GM21515 (cell line): ENCODE data around the gene HLCS.

Experiments used
- ATAC-seq: cut with Tn5 transposase; IDR thresholded peaks from one replicate; pipeline ENCODE4 v1.9.1; 2021; ENCODE audit not compliant: unreplicated experiment

The HLCS gene

DNA sequence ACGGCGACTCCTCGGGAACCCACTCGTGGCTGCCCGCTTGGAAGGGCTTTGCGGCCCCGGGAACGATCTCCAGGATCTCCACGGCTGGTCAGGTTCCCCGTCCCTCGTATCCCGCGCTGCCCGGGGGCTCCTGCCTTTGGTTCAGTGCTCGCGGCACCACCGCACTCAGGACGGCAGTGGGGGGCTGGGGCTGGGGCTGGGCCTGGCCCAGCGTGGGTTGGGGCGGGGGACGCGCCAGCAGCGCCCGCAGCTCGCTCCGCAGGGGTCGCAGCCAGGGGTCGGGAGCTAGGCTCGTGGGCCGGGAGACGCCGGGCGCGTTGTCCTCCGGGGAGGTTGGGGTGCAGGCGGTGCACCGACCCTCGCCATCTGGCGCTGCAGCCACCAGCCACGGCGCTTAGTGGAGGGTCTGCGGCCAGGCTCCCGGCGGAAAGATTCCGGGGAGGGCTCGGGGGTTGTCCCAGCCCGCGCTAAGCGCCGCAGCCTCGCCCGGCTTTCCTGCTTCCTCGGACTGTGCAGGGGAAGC lies 258.6 kb downstream of the HLCS start:
- no peak for ATAC-seq

DNA sequence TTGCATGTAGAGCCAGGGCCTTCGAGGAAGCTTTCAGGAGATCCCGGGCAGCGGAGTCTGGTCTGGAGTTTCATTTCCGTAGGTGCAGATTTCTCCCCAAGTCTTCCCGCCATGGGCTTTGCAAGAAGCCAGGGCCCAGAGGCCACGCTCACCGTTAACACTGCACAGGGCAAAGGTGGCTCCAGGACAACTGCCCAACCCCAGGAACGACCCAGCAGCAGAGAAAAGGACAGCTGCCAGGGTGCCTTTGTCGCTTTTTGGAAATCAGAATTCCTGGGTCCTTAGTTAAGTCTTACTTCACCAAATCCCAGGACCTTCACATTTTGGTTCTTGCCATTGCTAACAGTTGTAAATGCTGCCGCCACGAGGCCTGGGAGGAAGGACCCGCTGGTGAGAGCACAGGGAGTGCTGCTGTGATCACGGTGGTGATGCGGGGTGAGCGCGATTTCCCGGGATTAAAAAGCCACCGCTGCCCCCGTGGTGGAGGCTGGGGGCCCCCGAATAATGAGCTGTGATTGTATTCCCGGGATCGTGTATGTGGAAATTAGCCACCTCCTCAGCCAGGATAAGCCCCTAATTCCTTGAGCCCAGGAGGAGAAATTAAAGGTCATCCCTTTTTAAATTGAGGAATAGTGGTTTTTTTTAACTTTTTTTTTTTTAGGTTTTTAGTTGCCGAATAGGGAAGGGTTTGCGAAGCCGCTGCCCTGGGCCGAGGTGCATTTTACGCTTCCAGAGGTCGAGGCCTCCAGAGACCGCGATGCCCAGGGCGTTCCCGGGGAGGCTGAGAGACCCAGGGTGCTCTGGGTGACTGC lies 259.3 kb downstream of the HLCS start:
- no peak for ATAC-seq

DNA sequence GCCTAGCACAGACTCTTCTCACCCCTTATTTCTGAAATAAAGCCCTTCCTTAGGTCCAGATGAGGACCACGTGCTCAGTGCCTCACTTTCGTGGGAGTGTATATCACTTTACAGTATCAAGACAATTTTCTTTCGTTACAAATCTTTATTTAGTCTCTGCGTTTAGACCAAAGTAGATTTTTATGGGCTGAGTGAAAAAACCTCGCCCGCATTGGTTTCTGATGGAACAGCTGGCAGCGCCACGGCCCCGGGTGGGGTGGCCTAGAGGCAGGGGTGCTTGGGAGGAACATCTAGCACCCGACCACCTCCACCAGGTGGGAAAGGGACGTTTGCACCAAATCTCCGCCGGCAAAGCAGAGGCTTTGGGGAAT lies 260.0 kb downstream of the HLCS start:
- no peak for ATAC-seq

DNA sequence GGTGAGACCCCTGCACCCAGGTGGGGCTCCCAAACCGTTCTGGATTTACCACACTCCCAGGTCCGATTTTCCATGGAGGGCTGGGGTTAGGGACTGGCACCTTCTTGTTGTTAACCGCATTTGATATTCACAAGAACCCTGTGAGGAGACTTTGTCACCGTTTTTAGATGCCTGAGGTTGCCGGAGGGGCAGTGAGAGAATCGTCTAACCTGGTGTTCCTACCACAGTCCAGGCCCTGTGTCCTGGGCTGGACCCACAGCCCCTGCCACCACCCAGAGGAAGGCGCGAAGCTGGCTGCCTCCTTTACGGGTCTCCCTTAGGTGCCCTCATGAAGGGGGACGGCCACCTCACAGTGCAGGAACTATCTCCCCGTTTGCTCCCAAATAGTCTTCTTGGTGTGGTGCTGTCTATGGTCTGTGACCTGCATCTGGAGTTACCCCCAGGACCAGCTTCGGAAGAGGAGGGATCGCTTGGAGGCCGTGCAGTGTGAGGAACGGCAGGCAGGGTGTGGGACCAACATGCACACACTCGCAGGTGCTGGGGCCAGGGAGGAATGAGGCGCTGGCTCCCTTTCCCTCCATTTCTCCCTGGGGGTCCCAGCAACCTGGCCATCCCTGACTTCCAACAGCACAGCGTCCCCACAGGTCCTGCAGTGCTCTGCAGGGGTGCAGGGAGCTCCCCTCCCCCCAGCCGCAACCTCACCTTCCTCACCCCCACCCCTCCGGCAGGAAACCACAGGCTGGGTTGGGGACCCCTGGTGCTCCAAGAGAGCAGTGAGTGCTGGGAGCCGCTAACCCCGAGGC lies 260.6 kb downstream of the HLCS start:
- no peak for ATAC-seq

DNA sequence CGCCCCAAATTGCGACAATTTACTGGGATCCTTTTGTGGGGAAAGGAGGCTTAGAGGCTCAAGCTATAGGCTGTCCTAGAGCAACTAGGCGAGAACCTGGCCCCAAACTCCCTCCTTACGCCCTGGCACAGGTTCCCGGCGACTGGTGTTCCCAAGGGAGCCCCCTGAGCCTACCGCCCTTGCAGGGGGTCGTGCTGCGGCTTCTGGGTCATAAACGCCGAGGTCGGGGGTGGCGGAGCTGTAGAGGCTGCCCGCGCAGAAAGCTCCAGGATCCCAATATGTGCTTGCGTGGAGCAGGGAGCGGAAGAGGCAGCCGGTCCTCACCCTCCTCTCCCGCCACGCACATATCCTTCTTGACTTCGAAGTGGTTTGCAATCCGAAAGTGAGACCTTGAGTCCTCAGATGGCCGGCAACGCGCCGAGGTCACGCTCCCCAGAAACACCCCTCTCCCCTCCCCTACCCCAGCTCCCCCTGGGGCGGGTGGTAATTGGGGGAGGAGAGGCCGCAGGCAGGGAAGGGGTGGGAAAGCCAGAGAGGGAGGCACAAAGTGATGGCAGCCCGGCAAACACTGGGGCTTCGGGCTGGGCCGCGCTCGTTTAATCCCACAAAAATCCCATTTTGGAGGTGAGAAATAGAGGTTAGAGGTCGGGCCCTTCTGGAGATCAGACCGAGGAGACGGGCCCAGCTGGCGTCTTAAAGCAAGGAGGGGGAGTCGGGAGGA lies 261.4 kb downstream of the HLCS start:
- ATAC-seq: no peak

DNA sequence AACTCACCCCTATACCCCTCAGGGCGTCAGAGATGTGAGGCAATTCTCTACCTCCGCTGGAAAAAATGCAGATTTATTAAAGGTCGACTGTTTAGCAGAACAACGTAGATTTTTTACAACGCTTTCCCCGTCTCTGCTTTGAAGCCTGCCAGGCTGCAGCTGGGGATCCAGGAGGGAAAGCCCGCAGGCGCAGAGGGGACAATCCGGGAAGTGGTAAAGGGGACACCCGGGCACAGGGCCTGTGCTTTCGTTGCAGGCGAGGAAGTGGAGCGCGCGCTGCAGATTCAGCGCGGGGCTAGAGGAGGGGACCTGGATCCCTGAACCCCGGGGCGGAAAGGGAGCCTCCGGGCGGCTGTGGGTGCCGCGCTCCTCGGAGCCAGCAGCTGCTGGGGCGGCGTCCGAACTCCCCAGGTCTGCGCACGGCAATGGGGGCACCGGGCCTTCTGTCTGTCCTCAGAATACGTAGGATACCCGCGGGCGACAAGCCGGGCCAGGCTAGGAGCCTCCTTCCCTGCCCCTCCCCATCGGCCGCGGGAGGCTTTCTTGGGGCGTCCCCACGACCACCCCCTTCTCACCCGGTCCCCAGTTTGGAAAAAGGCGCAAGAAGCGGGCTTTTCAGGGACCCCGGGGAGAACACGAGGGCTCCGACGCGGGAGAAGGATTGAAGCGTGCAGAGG lies 262.1 kb downstream of the HLCS start:
- ATAC-seq: no peak

DNA sequence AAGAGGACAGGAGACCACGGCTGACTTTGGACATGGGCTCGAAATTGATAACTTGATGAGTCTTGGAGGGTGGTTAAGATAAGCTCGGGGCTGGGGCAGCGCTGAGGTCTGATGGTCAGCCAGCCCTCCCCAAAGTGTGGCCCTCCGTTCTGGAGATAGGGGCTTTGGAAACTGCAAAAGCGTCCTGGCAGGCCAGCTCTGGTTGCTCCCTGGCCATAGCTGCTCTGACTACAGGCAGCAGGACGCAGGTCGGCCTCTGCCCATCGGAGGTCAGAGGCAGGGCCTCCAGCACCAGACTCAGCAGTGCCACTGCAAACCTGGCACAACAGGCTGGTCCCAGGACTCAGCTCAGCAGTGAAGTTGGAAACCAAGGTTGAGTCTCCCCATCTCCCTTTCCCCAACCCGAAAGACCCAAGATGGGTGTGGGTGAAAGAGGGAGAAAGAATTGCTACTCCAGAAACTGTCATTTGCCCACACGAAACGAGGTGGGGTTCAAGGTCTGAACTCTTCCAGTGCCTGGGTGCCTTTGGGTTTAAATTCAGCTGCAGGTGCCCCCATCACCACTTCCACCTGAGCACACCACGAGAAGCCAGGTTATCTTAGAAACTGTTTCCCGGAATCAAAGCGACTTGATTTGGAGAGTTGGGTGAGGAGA lies 262.7 kb downstream of the HLCS start:
- no peak for ATAC-seq

DNA sequence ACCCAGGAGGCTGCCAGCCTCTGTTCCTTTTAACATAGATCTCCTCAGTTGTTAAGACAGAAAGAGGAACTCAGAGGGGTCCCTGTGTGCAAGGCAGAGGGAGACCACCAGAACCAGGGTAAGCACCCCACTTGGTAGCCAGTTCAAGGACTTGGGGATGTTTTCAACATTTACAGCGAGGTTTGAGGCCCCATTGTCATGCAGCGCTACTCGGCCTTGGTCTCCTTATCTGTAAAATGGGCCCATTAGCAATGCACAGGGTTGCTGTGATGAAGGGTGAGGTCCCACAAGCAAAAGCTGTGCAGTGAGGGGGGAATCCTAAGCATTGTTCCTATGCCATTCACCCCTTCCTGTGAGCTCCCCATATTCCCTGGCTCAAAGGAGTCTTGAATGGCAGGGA lies 263.3 kb downstream of the HLCS start:
- no peak for ATAC-seq

DNA sequence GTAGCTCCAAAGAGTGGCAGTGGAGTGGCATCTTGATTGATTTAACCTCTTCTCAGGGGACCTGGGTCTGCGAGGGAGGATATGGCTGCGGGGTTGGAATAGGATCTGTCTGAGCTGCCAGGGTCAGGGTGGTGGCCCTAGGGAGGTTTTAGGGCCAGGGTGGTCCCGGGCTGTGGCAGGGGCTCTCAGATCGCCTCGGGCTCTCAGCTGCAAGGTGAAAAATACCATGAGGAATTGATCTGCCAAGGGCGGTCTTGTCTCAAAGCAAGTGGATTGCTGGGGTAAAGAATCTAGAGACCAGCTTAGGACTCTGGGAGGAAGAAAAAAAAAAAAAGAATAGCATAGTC lies 263.9 kb downstream of the HLCS start:
- ATAC-seq: no peak

DNA sequence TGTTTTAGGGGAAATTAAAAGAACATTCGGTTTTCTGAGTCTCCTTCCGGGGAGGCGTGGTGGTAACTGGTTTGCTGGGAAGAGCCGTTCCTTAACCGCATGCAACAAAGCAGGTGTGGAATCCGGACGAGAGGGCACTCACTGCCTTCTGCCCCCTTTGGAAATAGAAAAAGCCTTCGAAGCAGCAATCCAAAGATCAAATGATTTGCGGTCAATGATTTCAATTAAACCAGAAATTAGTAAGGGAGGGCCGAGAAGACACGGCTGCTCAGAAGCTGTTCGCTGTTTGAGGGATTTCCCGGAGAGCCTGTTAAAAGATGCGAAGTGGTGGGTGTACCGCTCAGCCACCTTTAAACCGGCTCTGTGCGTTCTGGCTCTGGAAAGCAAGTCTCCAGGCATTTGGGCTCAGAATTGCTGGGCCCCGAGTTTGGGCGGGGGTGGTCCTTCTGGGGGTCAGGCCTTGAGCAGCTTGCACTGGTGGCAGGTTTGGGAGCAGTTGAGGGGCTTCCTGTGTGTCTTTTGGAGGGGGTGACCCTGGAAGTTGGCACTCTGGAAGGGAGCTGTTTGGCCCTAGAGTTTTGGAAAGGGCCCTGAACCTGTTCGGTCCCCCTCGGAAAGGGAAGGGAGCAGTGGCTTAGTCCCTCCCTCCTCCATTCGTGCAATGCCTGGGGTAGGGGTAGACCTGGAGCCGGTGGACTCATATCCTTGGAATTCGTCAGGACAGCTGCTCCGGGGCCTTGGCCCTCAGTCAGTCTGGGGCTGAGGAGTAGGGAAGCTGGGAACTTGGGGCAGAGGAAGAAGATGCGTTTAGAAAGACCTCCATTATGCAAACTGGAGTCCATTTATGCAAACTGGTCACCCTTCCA lies 264.5 kb downstream of the HLCS start:
- ATAC-seq: no peak

DNA sequence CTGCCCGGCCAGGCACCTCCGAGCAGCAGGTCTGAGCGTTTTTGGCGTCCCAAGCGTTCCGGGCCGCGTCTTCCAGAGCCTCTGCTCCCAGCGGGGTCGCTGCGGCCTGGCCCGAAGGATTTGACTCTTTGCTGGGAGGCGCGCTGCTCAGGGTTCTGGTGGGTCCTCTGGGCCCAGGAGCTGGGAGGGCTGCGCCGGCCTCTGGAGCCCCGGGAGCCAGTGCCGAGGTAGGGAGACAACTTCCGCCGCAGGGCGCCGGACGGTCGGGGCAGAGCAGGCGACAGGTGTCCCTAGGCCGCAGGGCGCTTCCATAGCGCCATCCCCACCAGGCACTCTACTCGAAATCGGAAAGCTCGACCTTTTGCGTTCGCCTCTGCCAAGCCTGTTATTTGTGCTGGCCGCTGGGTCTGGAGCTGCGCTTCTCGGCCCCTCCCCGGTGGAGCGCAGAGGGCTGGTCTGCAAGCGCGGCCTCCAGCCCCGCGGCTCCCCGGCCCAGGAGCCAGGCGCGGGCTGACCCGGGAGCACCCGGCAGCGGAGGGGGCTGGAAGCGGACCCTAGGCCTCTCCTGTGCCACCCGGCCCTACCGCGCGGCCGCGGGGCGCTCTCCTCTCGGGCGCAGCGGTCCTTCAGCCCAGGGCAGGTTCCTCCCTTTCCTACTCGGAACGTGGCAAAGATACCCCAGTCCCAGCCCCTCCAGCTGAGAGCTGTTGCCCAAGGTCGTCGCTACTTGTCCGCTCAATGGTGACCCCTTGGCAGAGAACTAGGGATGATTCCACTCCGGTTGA lies 265.3 kb downstream of the HLCS start:
- no peak for ATAC-seq
